Endothelial cell of umbilical vein (primary cell): ENCODE measurements around the gene ZNF587B.

ENCODE experiments used
- EZH2 ChIP-seq: IDR thresholded peaks from 2 replicates; pipeline ENCODE4 v1.6.1; 2012; ENCODE audit warnings: borderline replicate concordance, low read depth, mild to moderate bottlenecking, moderate library complexity, low read length, inconsistent platforms; ENCODE audit not compliant: severe bottlenecking
- JUN ChIP-seq: IDR thresholded peaks from 2 replicates; pipeline ENCODE4 v1.6.1; 2011; ENCODE audit warnings: borderline replicate concordance, low read depth; ENCODE audit not compliant: insufficient read length, insufficient read depth
- POLR2A ChIP-seq: IDR thresholded peaks from 2 replicates; pipeline ENCODE4 v1.6.1; 2012; ENCODE audit warnings: low read depth, mild to moderate bottlenecking, control low read depth, low read length
- POLR2AphosphoS5 ChIP-seq: IDR thresholded peaks from 2 replicates; pipeline ENCODE4 v1.6.1; 2012; ENCODE audit warnings: low read depth, mild to moderate bottlenecking, control low read depth, low read length, moderate library complexity; ENCODE audit not compliant: insufficient read depth
- TF ChIP-seq, protein P1 (sequence below), 2 donors: IDR thresholded peaks; 1 replicate in 1 of 2; 2 replicates in 1 of 2; pipeline ENCODE4 v1.5.1; 2011; ENCODE audit warnings: low read length in 2 of 2, mild to moderate bottlenecking in 2 of 2, moderate library complexity in 2 of 2, control low read depth in 1 of 2, inconsistent platforms in 1 of 2, low read depth in 1 of 2; ENCODE audit not compliant: insufficient read depth in 1 of 2; ENCODE audit errors: extremely low read depth in 1 of 2
- TF ChIP-seq, protein P2 (sequence below): IDR thresholded peaks from 2 replicates; pipeline ENCODE4 v1.6.1; 2011; ENCODE audit not compliant: insufficient read depth, insufficient read length

DNA sequence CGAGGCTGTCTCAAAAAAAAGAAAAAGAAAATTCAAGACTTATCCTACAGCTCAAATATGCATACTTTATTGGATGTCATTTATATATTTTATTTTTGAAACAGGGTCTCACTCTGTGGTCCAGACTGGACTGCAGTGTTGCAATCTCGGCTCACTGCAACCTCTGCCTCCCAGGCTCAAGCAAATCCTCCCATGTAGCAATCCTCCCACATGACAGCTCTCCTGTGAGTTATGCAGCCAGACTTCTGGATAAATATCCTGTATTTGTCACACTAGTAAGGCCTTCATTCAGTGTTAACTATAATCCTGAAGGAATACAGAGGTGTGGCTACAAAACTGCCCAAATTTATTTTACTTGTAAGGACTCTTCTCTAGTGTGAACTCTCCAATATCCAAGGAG is 22.6 kb upstream of the ZNF587B start:
- TF ChIP-seq, protein P1, sequence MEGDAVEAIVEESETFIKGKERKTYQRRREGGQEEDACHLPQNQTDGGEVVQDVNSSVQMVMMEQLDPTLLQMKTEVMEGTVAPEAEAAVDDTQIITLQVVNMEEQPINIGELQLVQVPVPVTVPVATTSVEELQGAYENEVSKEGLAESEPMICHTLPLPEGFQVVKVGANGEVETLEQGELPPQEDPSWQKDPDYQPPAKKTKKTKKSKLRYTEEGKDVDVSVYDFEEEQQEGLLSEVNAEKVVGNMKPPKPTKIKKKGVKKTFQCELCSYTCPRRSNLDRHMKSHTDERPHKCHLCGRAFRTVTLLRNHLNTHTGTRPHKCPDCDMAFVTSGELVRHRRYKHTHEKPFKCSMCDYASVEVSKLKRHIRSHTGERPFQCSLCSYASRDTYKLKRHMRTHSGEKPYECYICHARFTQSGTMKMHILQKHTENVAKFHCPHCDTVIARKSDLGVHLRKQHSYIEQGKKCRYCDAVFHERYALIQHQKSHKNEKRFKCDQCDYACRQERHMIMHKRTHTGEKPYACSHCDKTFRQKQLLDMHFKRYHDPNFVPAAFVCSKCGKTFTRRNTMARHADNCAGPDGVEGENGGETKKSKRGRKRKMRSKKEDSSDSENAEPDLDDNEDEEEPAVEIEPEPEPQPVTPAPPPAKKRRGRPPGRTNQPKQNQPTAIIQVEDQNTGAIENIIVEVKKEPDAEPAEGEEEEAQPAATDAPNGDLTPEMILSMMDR (IDR thresholded peaks at IDR 0.05; ENCODE audit: extremely low read depth in 1 of 2, insufficient read depth in 1 of 2, low read depth in 1 of 2, low read length in 2 of 2), result no peak
- TF ChIP-seq, protein P2, sequence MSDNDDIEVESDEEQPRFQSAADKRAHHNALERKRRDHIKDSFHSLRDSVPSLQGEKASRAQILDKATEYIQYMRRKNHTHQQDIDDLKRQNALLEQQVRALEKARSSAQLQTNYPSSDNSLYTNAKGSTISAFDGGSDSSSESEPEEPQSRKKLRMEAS, result no peak
- no peak for TF ChIP-seq POLR2AphosphoS5
- TF ChIP-seq EZH2, result no peak
- no peak for TF ChIP-seq POLR2A
- no peak for TF ChIP-seq JUN
